GM19099 (cell line): ENCODE results near the gene TMEM54.

Source experiments
- POLR2A ChIP-seq: IDR thresholded peaks from 3 replicates; pipeline ENCODE4 v1.6.1; 2011; ENCODE audit warnings: low read depth; ENCODE audit not compliant: insufficient read length; ENCODE audit errors: extremely low read depth

The TMEM54 gene

DNA sequence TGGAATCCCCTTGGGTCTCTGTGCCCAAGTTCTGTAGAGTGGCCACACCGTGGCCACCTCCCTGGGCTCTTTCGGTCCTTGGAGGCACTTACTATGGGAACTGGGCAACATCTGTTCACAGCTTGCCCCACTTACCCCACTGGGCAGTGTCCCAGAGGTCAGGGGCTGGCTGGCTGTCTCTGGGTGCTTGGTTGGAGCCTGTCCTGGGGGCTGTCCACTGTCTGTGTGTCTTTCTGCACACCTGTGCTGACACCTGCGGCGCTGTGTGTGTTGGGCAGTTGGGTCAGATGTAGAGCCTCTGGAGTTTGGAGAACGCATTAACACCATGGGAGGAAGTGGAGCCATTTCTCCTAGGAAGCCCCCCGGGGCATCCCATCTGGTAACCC is 1.3 kb upstream of the TMEM54 start:
- TF ChIP-seq POLR2A = no peak

- no peak for TF ChIP-seq POLR2A
These were observed 790 bp upstream of the TMEM54 start for GRCh38 chr1:32901823-32902534.

DNA sequence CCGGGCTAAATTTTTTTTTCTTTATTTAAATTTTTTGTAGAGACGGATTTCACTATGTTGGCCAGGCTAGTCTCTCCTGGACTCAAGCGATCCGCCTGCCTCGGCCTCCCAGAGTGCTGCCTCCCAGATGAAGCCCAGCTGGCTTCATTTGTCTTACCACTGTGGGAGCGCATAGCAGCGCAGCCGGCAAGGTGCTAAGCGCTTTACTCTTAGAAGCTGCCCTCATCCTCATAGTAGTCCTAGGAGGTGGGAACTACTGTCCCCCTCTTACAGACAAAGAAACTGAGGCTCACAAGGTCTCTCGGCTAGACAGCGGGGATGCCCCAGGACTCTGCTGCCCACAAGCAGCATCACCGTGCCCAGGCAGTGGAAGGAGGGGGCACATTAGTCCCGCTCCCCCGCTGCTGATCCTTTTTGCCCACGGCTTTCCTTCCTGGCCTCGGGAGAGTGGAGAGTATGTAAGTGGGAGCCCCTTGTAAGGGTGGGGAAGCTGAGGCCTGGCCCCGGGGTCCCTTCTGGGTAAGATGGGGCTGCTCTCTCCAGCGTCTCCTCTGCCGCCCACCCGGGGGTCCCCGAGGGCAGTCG is 726 bp downstream of the TMEM54 start:
- TF ChIP-seq POLR2A = no peak

GRCh38 chr1:32899586-32900296 is 1.4 kb downstream of the TMEM54 start:
- no peak for TF ChIP-seq POLR2A

GRCh38 chr1:32898958-32899357 is 2.2 kb downstream of the TMEM54 start:
- TF ChIP-seq POLR2A = no peak

DNA sequence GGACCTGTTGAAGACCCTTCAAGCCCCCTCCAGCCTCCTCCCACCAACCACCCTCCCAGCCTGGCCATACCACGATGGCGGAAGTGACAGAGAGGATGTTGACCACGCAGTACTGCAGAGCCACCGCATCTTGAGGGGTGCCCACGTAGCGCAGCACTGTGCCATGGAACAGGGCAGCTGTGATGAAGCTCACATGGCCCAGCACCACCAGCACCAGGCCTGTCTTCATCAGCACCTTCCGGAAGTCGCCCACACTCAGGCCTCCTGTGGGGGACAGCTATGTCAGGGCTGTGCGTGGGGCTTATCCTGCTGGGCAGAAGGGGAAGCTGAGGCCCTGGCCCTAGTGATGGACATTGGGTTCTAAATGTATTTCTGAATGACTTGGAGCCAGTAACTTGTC is 3.1 kb downstream of the TMEM54 start:
- TF ChIP-seq POLR2A = no peak

DNA sequence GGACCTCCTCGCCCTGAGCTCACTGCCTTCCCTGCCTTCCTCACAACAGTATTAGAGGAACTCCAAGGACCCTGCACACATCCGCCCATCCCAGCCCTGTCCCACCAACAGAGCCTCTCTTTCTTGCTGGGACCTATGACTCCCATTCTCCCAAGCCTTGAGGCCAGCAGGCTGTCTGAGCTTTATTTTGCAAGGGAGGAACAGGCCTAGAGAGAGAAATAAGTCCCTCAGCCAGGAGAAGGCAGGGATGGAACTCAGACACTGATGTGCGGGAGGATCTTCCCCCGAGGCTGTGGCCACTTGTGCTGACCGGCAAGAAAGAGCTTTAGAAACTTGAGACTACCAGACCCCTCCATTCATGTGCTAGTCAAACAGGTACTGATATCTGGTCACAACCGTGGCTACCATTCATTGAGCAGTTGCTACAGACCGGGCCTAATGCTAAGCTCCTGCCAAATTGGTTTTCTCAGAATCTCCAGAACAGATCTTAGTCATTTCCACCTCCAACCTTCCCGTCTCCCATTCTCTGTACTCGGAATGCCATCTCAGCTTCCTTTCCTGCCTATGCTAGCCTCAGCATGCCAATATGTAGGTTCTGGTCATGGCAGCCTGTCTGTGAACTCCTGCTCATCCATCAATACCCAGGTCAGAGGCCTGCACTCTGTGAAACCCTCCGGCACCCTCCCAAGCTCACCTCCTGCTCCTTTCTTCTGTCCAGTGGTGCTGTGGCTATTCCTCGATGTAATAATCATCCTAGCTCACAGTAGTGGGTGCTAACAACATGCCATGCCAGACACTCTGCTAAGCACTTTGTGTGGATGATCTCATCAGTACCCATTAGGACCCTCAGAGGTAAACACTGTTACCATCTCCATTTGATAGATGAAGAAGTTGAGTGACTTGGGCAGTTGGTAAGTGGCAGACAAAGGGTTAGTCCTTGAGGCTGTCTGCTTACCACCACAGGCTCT is 3.8 kb downstream of the TMEM54 start:
- no peak for TF ChIP-seq POLR2A

GRCh38 chr1:32896451-32896850 is 4.7 kb downstream of the TMEM54 start:
- TF ChIP-seq POLR2A = no peak

GRCh38 chr1:32895325-32896215 is 5.6 kb downstream of the TMEM54 start:
- no peak for TF ChIP-seq POLR2A

DNA sequence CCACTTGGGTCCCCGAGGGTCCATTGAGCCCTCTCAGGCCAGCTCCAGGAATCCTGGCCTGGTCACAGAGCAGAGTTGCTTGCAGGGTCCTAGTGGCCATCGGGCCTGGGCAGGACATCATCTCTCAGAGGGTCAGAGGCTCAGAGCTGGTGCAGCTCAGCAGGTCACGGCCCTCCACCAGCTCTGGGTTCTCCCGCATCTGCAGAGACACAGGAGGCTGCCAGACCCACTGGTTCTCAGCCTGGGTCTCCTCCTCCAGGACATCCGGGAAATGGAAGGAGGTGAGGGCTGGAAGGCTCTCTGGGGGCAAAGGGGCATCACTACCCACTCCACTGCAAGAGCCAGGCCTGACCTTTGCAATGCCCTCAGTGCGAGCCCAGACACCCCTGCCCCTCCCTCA is 6.5 kb downstream of the TMEM54 start:
- TF ChIP-seq POLR2A = no peak

GRCh38 chr1:32894019-32894600 is 7.1 kb downstream of the TMEM54 start:
- no peak for TF ChIP-seq POLR2A

- no peak for TF ChIP-seq POLR2A
These were observed 7.8 kb downstream of the TMEM54 start for GRCh38 chr1:32893198-32894018.
